Activated T-cell treated with anti-CD3 and anti-CD28 coated beads, Interleukin-2, amount 50 U/mL, for 48 hours (primary cell): Measurements from ENCODE around the gene NOL4L.
A peak's percentile ranks its signal among the peaks of the same experiment; 100 is the strongest.

ENCODE experiments used
- DNase-seq, 2 experiments: peaks; one replicate each; pipeline ENCODE4 v3.0.0-alpha.2; 2020

The NOL4L gene

DNA sequence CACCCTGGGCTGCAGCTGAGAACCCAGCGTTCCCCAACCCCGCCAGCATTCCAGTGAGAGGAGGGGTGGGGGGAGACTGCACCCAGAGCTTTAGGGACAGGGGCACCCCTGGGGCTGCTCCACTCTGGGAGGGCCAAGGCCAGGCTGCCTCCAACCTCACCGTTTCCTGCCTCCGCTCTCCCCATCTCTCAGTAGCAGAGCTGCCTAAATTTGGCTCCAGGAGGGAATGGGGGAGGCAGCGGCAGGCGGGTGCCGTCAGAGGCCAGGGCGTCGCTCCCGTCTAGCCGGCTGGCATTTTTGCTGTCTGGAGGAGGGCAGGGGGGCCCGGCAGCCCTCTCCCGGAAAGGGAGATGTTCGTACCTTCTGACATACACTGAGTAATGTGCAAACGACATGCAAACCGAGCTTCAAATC lies 46.6 kb downstream of the NOL4L start:
- DNase-seq, result peak; percentile 59 to 64

GRCh38 chr20:32537657-32538525 lies 47.2 kb downstream of the NOL4L start:
- DNase-seq, result peak; percentile 46 to 50

GRCh38 chr20:32536851-32537656 lies 48.1 kb downstream of the NOL4L start:
- peak; percentile 60 to 63 for DNase-seq

DNA sequence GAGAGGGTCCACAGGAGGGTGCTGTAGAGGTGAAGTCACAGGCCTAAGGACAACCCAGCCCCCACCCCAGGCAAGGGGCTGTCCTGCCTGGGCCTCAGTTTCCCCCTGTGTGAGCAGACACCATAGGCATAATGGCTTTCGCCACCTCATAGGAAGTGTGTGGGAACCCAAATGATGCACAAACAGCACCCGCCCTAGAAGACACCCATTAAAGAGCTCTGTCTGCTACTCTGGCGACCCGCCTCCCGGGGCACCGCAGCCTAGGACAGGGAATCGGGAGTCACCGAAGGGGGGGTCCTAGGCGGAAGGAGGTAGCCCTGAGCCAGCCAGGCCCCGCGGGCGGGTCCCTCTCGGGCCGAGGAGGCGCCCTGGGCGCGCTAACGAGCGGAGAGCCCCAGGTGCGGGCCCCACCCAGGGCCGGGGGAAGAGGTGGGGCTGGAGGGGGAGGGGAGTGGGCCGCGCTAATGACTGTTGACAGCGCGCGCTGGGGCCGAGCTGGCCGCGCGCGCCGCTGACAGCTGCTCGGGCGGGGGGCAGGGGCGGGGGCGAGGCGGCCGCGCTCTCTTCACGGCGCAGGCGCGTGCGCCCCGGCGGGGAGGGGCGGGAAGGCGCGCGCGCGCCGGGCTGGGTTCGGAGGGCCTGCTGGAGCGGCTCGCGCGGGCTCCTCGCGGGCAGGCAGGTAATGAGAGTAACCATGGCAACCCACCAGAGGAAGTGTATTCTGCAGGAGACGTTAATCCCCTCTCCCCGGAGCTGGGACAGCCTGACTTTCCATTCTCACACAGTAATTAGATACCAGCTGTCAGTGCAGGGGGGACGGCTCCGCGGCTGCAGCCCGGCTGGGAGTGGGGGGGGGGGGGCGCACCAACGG lies 48.9 kb downstream of the NOL4L start:
- DNase-seq, result peak; percentile 74 to 78

GRCh38 chr20:32535316-32535952 lies 49.7 kb downstream of the NOL4L start:
- peak; percentile 43 to 53 for DNase-seq

GRCh38 chr20:32534661-32535240 lies 50.4 kb downstream of the NOL4L start:
- peak; percentile 52 to 59 for DNase-seq

- DNase-seq, result no peak
Measured at GRCh38 chr20:32533732-32534131, 51.4 kb downstream of the NOL4L start.

- no peak for DNase-seq
Measured at GRCh38 chr20:32532246-32532645, 52.9 kb downstream of the NOL4L start.

GRCh38 chr20:32528905-32529670 lies 56.0 kb downstream of the NOL4L start:
- DNase-seq, result no peak

GRCh38 chr20:32528171-32528891 lies 56.8 kb downstream of the NOL4L start:
- peak; percentile 62 to 67 for DNase-seq

- peak; percentile 54 to 57 for DNase-seq
Measured at GRCh38 chr20:32527447-32528055, 57.6 kb downstream of the NOL4L start.

DNA sequence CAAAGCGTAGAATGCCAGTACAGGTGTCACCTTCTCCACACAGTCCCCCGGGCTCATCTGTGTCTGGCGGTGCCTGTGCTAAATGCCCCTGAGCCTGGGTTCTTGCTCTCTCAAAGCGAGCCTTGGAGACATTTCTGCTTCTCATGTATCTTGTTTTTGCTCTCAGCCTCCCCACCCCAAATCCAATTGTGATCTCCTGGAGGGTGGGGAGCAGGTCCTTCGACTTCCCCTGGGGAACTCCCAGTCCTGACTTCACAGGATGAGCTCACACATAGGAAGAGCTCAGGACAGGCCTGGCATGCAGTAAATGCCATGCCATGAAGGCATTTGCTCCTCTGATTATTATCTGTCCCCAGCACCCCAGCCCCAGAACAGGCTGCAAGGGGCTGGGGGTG lies 58.1 kb downstream of the NOL4L start:
- peak; percentile 48 to 52 for DNase-seq

DNA sequence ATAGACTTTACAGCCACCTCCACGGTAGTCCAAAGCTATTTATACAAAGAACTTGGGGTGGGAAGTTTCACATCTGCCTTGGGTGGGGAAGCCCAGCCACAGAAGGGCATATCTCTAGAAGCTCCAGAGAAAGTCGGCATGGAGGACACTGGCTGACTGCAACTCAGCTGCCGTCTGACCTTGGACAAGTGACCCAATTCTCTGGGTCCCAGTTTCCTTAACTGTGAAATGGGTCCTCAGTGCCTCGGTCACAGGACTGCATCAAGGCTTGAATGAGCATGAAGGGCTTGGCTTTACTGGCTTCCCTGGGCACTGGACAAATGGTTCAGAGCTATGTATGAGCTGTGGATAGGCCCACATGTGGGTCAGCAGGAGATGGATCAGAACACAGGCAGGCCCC lies 58.6 kb downstream of the NOL4L start:
- peak in 1 of 2 experiments; percentile 33 for DNase-seq

GRCh38 chr20:32526125-32526524 lies 59.0 kb downstream of the NOL4L start:
- DNase-seq, result no peak

DNA sequence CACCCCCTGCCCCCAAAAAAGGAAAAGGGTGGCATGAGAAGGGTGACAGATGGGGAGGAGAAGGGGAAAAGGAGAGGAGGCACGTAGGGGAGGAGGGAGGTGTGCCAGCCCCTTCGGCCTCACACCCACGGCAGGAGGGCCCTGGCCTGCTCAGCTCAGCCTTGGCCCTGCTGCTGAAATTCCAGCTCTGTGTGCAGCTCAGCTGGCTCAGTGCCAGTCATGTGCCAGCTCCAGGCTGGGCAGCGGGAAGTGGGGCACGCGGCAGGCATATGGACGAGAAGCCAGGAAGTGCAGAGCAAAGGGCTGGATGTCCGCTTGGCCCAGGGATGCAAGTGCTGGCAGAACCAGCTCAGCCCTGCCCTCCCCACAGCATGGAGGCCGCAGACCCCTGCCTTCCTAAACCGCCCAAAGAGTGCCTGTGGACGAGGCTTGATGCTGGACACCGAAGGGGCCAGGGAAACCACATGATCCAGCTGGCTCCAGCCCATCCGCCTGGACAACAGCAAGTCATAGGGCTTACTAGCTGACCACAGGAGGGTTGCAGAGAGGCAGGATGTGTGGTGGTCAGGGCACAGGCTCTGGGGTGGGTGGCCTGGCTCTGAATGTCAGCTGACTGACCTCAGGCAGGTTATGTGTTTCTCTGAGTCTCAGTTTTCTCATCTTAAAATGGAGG lies 60.2 kb downstream of the NOL4L start:
- DNase-seq, result no peak

GRCh38 chr20:32523613-32524213 lies 61.4 kb downstream of the NOL4L start:
- DNase-seq, result no peak

GRCh38 chr20:32522776-32523612 lies 62.1 kb downstream of the NOL4L start:
- peak in 1 of 2 experiments; percentile 39 for DNase-seq

GRCh38 chr20:32522526-32522775 lies 62.7 kb downstream of the NOL4L start:
- DNase-seq, result no peak
